ENCODE data around the gene SLC39A10.
A peak's percentile ranks its signal among the peaks of the same experiment; 100 is the strongest.
"Not testable (repeated sequence)": the region's sequence is repeated elsewhere in the genome, so short reads cannot be mapped to it uniquely, and the experiment has no call there.

Gene SLC39A10

DNA sequence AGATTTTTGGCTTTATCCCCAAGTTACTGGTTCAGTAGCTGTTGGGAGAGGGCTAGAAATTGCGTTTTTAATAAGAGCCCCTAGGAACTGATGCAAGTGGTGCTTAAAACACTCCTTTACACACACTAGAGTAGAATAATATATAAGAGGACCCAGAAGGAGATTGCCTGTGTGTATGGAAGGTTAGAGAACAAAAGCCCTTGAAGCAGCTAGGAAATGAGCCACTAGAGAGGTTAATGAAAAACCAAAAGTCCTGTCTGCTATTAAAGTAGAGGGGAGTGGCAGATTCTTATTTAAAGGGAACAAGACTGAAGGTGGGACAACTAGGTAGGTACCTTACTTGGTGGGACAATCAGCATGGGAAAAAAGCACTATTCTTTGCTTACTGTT lies 14.4 kb upstream of the SLC39A10 start:
- no peak for DNase-seq (ENCODE audit: insufficient read length, low spot score)
- FAIRE-seq, result no peak

DNA sequence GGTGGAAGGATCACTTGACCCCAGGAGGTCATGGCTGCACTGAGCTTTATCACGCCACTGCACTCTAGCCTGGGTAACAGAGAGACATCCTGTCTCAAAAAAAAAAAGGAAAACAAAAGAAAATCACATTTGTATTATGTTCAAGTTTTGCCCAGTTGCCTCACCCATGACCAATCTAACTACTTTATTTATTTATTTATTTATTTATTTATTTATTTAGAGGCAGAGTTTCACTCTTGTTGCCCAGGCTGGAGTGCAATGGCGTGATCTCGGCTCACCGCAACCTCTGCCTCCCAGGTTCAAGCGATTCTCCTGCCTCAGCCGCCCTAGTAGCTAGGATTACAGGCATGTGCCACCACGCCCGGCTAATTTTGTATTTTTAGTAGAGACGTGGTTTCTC lies 12.3 kb upstream of the SLC39A10 start:
- not testable (repeated sequence) for DNase-seq (ENCODE audit: insufficient read length, low spot score); FAIRE-seq

DNA sequence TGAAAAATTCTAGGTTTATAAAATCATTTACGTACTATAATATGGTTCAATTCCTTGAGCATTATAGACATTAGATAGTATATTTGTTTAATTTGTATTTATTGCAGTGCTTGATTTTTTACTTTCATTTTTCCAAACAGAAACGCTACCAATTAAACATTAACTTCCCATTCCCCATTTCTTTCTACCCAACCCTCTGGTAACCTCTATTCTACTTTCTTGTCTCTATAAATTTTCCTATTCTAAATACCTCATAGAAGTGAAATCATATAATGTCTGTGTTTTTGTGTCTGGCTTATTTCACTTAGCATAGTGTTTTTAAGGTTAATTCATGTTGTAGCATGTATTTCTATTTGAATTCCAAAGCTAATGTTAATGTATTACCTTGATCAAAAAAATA lies 11.6 kb upstream of the SLC39A10 start:
- DNase-seq (ENCODE audit: insufficient read length, low spot score) (no peak), FAIRE-seq (no peak)

DNA sequence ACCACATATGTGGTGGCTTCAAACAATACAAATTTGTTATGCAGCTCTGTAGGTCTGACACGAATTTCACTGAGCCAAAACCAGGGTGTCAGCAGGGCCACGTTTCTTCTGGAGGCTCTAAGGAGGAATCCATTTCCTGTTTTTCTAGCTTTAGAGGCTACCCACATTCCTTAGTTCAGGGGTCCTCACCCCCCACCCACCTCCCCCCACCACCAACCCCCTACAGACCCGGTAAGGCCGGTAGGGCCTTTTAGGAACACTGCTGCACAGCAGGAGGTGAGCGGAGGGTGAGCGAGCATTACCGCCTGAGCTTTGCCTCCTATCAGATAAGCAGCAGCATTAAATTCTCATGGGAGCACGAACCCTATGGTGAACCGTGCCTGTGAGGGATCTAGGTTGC lies 10.6 kb upstream of the SLC39A10 start:
- DNase-seq (ENCODE audit: insufficient read length, low spot score) (no peak), FAIRE-seq (no peak)

DNA sequence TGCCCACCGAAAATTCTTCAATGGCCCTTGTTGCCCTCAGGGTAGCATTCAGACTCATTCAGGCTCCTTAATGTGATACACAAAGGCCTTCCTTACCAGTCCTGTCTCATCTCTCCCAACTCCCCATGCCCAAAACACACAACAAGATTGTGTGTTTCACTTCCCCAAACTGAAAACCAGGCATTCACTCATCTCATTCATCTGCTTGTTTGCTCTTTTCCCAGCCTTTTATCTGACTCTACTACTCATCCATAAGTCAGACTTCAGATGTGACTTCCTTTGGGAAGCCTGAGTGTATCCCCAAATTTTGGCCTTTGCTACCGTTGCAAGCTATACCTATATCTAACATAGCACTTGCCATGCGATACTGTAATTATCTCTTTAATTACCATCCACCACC lies 9.7 kb upstream of the SLC39A10 start:
- FAIRE-seq, result peak; percentile 61
- DNase-seq (ENCODE audit: insufficient read length, low spot score), result no peak

DNA sequence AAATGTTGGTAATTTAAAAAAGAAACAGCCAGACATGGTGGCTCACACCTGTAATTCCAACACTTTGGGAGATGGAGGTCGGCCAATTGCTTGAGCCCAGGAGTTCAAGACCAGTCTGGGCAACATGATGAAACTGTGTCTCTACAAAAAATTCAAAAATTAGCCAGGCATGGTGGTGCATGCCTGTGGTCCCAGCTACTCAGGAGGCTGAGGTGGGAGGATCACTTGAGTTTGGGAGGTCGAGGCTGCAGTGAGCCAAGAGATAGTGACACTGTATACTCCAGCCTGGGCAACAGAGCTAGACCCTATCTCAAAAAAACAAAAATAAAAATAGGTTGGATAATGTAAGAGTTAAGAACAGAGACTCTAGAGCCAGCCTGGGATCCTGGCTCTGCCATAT lies 8.7 kb upstream of the SLC39A10 start:
- DNase-seq (ENCODE audit: insufficient read length, low spot score), result not testable (repeated sequence)
- peak; percentile 73 for FAIRE-seq

DNA sequence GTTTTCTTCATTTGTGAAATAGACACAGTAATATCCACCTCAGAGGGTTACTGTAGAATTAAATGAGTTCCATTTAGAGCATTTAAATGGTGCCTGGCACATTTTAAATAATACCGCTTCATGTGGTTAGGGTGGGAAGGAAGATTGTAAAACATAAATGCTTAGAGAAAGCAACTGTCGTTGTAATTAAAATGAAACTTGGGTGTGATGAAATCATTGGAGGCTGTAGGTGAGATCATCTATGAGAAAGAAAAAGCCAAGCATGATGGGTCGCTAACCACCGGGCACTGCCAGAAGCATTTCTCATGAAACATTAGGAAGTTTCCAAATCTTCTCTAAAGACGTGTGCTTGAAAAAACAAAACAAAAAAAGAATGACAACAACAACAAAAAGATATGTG lies 8.2 kb upstream of the SLC39A10 start:
- DNase-seq (ENCODE audit: insufficient read length, low spot score) (no peak), FAIRE-seq (peak; percentile 91)

DNA sequence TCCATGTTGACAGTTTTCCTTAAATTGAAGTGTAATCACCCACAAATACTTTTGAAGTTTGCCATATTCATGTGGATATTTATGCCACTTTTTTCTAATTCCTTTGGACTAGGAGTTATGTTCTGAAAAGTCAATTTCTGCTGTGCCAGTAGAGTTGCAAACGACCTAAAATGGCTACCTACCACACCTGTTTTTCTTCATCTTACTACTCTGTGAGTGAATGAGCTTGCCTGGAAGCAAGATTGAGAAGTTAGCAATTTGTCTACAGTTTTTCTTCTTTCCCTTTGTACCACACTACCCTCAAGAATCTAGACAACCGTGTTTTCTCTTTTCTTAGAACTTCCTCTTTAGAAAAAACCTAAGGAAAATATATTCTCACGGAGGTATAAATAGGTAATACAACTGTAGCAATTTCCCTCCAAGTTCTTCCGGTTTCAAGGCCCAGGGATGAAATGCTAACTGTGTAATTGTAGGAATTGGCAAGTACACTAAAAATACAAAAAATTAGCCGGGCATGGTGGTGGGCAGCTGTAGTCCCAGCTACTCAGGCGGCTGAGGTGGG lies 7.3 kb upstream of the SLC39A10 start:
- FAIRE-seq, result no peak
- no peak for DNase-seq (ENCODE audit: insufficient read length, low spot score)

DNA sequence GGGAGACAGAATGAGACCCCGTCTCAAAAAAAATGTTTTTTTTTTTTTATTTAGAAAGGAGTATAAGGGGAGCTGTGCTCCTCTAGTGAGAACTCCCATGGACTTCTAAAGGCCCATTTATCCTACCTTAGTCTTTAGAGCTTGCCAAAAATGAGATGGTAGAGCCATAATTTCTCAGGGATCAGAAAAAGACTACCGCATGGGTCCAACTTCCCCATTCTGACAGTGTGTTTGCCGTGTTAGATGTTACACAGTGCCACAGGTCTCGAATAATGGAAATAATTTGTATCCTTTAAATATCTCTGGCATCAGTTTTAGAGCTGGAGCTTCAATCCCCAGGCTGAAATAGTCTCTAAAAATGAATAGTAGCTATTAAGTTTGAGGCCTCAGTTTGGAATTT lies 6.0 kb upstream of the SLC39A10 start:
- DNase-seq (ENCODE audit: insufficient read length, low spot score), result no peak
- FAIRE-seq, result peak; percentile 68

DNA sequence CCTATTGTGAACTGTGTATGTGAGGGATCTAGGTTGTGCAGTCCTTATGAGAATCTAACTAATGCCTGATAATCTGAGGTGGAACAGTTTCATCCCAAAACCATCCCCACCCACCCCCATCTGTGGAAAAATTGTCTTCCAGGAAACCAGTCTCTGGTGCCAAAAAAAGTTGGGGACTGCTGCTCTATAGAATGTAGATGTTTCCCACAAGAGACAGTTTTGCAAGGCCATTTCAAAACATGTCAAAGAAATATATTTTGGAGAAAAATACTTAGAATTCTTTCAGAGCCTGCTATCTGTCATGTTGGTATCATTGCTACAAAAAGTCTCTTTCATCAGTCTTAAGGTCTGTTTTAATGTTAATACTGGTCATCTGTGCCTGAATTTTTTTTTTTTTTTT lies 4.1 kb upstream of the SLC39A10 start:
- no peak for DNase-seq (ENCODE audit: insufficient read length, low spot score)
- FAIRE-seq, result no peak

DNA sequence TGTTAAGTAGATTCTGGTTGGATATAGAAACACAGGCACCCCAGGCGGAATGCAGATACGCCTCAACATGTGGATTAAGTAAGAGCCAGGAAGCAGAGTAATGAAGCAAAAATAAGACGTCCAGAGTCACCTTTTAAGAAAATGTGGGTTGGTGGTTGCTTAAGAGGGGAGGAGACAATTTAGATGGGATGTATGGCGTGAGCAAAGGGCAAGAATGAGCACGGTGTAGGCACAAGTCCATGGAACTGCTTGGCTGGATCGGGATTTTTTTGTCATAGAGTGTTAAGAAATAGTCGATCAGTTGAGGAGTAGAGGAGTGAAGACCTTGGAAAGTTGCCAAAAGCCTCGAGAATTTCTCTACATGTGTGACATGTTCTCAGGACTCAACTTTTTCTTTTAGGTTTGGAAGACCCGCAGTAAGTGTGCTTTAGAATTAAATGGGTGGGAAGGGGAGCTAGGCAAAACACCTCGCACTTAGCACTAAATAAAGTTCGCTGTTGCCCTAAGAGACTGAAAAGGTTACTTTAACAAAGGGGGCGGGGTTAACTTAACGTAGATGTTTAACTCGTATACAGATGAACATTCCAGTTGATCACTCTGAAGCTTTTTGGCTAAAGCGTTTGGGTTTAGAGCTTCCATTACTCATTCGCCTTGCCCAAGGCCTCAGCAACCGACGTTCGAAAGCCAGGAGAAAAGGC lies 716 bp upstream of the SLC39A10 start:
- FAIRE-seq (no peak), DNase-seq (ENCODE audit: insufficient read length, low spot score) (no peak)

DNA sequence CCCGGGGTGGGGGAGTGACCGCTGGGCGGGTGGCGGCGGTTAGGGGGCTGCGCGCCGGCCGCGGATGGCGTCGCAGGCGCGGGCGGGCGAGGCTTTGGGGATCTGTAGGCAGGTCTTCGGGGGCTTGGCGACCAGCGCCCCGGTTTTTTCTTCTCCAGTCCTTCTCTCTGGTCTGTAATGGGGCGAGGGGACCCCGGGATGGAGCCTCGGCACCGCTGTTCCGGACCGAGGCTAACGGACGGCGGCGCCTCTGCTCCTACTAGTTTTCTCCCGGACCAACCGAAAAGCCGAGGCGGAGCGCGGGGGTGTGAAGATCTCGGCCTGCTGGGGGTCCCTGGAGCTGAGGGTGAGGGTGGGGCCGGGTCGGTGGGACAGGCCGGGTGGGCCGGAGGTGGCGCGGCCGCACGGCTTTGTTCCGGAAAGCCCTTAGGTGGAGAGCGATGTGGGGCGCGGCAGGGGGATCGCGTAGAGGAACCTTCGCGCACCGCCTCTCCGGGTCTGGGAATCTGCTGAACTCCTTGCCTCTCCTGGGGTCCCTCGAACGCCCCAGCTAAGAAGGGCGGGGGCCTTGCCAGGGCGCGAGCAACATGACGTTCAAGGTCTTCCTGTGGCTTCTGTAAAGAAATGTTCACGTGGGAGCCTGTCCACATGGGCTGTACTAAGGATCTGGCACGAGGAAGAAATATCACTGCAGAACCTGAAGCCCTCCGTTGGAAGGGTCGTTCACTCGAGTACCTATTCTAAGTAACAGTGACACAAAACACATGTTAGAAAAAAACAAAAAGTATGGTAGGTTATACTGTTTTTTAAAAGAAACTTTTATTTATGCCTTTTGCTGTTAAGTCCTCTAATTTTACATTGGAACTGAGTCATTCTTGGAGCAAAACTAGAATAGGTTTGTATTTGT lies 861 bp downstream of the SLC39A10 start:
- DNase-seq (ENCODE audit: insufficient read length, low spot score), result no peak
- FAIRE-seq, result peak; percentile 93

DNA sequence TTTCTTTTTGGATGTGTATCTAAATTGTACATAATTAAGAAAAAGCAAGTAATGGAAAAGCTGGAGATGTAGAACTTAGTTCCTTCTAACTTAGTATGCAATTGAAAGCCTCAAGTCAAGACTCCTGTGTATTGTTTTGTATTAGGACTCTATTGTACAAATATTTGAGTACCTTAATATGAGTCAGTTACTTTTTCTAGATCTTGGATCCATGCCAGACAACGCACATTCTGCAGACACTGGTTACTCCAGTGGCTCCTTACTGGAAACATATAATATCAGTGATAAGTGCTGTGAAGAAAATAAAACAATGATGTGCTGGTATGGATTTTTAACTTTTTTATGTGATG lies 1.5 kb downstream of the SLC39A10 start:
- DNase-seq (ENCODE audit: insufficient read length, low spot score), result no peak
- peak; percentile 28 for FAIRE-seq

DNA sequence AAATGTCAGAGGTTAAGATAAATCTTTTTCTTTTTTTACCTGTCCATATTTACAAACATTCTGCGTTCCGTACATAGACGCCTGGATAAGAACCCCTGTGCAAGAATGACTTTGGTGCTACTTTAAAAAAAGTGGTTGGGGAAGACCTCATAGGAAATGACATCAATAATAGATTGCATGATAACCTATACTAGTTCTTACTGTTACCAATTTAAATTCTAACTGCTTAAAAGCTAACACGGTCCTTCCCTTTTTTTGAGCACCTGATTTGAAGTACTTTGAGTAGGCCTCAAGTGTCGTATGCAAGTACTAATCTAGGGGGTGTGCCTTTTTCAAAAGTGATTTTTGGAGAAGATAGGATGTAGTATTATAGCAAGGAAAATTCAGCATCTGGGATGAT lies 2.1 kb downstream of the SLC39A10 start:
- no peak for DNase-seq (ENCODE audit: insufficient read length, low spot score)
- peak; percentile 88 for FAIRE-seq

DNA sequence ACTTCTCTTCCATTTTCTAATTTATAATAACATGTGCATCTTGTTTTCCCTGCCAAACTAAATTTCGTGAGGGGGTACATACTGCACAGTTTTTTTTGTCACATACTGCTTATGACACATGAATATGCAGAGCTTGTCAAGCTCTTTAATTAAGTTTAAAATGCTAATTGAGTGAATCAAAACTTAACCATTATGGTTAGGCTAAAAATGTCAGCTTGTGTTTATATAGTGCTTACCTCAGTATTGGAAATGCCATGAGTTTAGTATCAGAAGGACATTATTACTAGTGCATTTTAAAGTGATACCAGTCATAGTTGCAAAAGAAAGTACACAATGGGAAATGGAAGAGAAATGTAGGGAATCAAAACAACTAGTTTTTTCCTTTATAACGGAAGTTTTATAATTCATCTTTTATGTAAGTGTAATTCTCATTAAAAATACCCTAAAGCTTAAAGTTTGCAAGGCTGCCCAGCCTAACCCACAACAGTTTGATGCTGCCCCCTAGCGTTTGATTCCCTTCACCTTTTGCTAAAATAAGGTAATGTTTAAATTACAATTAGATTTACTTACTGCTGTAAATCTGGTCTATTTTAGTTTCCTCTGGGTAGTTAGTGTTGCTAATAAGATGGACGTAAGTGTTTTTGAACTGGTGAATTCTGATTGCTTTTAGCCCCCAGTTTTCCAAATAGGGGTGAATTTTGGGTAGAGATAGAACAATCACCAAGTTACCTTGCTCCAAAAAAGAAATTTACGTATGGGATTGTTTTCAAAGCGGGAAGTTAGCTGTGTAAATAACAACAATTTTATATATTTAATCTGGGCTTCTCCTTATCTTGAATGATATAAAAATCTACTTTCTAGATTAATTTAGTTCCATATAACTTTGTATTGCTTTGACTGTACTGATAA lies 3.2 kb downstream of the SLC39A10 start:
- FAIRE-seq, result peak; percentile 96
- no peak for DNase-seq (ENCODE audit: insufficient read length, low spot score)

DNA sequence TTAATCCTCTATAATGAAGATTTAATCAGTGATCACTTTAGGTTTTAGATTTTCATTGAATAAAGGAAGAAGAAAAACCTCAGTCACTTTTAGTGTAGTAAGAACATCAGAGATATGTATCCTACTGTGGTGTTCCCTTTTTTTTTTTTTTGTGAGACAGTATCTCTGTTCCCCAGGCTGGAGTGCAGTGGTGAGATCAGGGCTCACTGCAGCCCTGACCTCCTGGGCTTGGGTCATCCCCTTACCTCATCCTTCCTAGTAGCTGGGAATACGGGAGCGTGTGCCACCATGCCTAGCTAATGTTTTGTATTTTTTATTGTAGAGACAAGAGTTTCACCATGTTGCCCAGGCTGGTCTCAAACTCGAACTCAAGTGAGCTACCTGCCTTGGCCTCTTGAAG lies 5.1 kb downstream of the SLC39A10 start:
- FAIRE-seq (no peak), DNase-seq (ENCODE audit: insufficient read length, low spot score) (no peak)

DNA sequence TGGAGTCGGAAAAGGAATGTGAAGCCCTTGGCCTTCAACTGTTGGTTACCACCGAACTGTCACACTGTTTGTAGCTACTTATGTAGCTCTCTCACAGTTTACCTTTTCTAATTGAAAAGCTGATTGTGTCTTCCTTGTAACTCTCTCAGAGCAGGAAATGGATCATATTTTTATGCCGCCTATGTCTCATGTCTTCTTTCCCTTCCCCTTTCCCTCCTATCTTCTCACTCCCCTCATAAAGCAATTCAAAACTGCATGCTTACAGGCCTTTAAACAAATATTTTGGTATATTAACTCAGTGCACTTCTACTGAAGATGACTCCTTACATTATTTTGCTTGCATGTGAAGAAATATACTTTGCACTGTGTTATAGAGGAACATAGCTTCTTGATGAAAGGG lies 6.0 kb downstream of the SLC39A10 start:
- peak; percentile 21 for FAIRE-seq

DNA sequence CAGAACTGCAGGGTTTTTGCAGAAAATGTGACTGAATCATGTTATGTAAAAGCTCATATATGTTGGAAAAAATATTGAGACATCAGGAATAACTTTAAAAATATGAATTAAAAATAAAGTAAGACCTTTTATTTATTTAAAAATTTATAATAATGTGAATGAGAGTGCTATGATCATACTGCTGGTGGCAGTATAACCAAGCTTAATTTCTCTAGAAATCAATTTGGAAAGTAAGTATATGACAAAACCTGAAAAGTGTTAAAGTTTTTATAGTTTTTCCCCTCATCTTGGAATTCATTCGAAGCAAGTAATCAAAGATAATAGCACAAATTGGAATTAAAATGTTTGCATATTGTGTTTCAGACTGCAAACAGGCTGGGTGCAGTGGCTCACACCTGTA lies 7.5 kb downstream of the SLC39A10 start:
- FAIRE-seq (no peak), DNase-seq (ENCODE audit: insufficient read length, low spot score) (no peak)

More for the DNA sequence above, 6.0 kb downstream of the SLC39A10 start:
- DNase-seq (ENCODE audit: insufficient read length, low spot score), result no peak

DNA sequence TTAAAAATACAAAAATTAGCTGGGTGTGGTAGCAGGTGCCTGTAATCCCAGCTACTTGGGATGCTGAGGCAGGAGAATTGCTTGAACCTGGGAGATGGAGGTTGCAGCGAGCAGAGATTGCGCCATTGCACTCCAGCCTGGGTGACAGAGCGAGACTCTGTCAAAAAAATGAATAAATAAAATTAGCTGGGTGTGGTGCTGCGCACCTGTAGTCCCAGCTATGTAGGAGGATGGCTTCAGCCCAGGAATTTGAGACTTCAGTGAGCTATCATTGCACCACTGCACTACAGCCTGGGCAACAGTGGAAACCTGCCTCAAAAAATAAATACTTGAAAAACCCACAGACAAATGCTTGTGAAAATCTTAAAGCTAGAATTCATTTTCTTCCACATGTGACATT lies 8.1 kb downstream of the SLC39A10 start:
- not testable (repeated sequence) for FAIRE-seq; DNase-seq (ENCODE audit: insufficient read length, low spot score)

DNA sequence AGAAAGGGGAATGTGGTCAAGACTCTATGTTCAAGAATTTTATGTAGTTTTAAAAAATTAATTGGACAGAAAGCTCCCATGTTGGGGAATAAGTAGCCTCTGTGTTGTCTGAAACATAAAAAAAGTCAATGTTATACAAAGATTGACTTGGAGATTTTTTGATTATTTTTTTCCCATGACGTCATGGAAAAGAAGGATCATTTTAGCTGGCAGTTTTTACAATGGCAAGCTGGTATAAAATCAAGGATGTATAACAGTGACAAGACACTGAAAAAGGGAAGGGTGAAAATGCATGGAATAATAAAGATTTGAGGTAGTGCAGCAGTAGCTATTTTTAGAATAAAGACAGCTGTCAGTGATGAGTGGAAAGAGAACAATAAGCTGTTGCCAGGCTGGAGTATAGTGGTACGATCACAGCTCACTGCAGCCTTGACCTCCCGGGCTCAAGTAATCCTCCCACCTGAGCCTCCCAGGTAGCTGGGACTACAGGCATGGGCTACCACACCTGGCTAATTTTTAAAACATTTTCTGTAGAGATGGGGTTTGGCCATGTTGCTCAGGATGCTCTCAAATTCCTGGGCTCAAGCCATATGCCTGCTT lies 9.2 kb downstream of the SLC39A10 start:
- DNase-seq (ENCODE audit: insufficient read length, low spot score), result no peak
- peak; percentile 55 for FAIRE-seq

All from GM19239 (cell line).